ENCODE data around the gene RBM20. TPM values are rescaled to one million over a fixed set of nuclear protein-coding genes. Genes with fewer than 3 reads are reported as not detected.

Gene RBM20
- total RNA-seq, 1 donor from 2014 or later, result 0.27 TPM

- intact Hi-C loops (cut with micrococcal nuclease), result loop anchor here (10.0 kb wide), 1 partner anchor 273 kb away; no protein-coding TSS in a partner anchor
These were observed 134.1 kb downstream of the RBM20 start for GRCh38 chr10:110778211-110778610.

- intact Hi-C loops (cut with micrococcal nuclease), result loop anchor here (10.0 kb wide), 1 partner anchor 275 kb away; no protein-coding TSS in a partner anchor
These were observed 135.4 kb downstream of the RBM20 start for GRCh38 chr10:110779489-110779888.

- intact Hi-C loops (cut with micrococcal nuclease), result no loop called here
These were observed 136.6 kb downstream of the RBM20 start for GRCh38 chr10:110780704-110781103.

- intact Hi-C loops (cut with micrococcal nuclease), result no loop called here
These were observed 137.0 kb downstream of the RBM20 start for GRCh38 chr10:110781139-110781538.

GRCh38 chr10:110782616-110783015 lies 138.5 kb downstream of the RBM20 start:
- intact Hi-C loops (cut with micrococcal nuclease), result loop anchor here (1.0 to 2.0 kb wide), 4 partner anchors 8 to 137 kb away; partner anchors contain the start of genes BBIP1 and SHOC2

- intact Hi-C loops (cut with micrococcal nuclease), result loop anchor here (1.0 to 2.0 kb wide), 4 partner anchors 9 to 136 kb away; partner anchors contain the start of genes BBIP1 and SHOC2
These were observed 139.5 kb downstream of the RBM20 start for GRCh38 chr10:110783509-110784107.

- intact Hi-C loops (cut with micrococcal nuclease), result no loop called here
These were observed 140.1 kb downstream of the RBM20 start for GRCh38 chr10:110784198-110784597.

- intact Hi-C loops (cut with micrococcal nuclease), result no loop called here
These were observed 142.0 kb downstream of the RBM20 start for GRCh38 chr10:110786172-110786571.

- intact Hi-C loops (cut with micrococcal nuclease), result no loop called here
These were observed 144.7 kb downstream of the RBM20 start for GRCh38 chr10:110788620-110789385.

- intact Hi-C loops (cut with micrococcal nuclease), result no loop called here
These were observed 145.7 kb downstream of the RBM20 start for GRCh38 chr10:110789604-110790433.

- intact Hi-C loops (cut with micrococcal nuclease), result no loop called here
These were observed 146.9 kb downstream of the RBM20 start for GRCh38 chr10:110790913-110791506.

GRCh38 chr10:110791541-110792073 lies 147.5 kb downstream of the RBM20 start:
- intact Hi-C loops (cut with micrococcal nuclease), result no loop called here

GRCh38 chr10:110792476-110793125 lies 148.5 kb downstream of the RBM20 start:
- intact Hi-C loops (cut with micrococcal nuclease), result no loop called here

GRCh38 chr10:110793128-110793812 lies 149.1 kb downstream of the RBM20 start:
- intact Hi-C loops (cut with micrococcal nuclease), result no loop called here

- intact Hi-C loops (cut with micrococcal nuclease), result no loop called here
These were observed 149.8 kb downstream of the RBM20 start for GRCh38 chr10:110793886-110794285.

GRCh38 chr10:110794808-110795207 lies 150.7 kb downstream of the RBM20 start:
- intact Hi-C loops (cut with micrococcal nuclease), result no loop called here

- intact Hi-C loops (cut with micrococcal nuclease), result no loop called here
These were observed 153.3 kb downstream of the RBM20 start for GRCh38 chr10:110797416-110797815.

GRCh38 chr10:110798340-110798739 lies 154.2 kb downstream of the RBM20 start:
- intact Hi-C loops (cut with micrococcal nuclease), result no loop called here

- intact Hi-C loops (cut with micrococcal nuclease), result loop anchor here (1.0 to 2.0 kb wide), 4 partner anchors 28 to 63 kb away; no protein-coding TSS in a partner anchor
These were observed 158.0 kb downstream of the RBM20 start for GRCh38 chr10:110802090-110802489.
